Stimulated activated CD4-positive, alpha-beta T cell treated with anti-CD3 and anti-CD28 coated beads, Interleukin-15, amount 100 ng/mL, for 1 hour (primary cell): ENCODE results near the gene UNC5A.

ENCODE experiments used
- DNase-seq, 2 donors: peaks; one replicate each; pipeline ENCODE4 v3.0.0-alpha.2; 2020; ENCODE audit warnings: low read depth in 1 of 2, low spot score in 1 of 2

Gene UNC5A

DNA sequence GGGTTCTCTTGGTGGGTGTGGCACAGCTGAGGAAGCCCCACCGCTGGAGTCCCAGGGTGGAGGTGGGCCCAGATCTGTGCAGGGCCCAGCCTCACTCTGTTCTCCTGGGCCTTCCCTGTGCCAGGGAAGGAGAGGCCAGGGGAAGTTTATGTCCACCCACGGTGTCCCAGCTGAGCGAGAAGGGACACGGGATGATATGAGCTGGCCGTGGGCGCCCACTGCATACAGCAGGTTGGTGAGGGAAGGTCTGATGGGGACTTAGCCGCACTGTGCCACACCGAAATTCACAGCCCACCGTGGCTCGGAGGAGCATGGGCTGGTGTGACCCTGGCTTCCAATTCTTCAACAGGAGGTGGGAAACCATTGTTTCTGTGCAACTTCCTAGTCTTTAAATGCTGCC, 33.9 kb downstream of the UNC5A start:
- no peak for DNase-seq

DNA sequence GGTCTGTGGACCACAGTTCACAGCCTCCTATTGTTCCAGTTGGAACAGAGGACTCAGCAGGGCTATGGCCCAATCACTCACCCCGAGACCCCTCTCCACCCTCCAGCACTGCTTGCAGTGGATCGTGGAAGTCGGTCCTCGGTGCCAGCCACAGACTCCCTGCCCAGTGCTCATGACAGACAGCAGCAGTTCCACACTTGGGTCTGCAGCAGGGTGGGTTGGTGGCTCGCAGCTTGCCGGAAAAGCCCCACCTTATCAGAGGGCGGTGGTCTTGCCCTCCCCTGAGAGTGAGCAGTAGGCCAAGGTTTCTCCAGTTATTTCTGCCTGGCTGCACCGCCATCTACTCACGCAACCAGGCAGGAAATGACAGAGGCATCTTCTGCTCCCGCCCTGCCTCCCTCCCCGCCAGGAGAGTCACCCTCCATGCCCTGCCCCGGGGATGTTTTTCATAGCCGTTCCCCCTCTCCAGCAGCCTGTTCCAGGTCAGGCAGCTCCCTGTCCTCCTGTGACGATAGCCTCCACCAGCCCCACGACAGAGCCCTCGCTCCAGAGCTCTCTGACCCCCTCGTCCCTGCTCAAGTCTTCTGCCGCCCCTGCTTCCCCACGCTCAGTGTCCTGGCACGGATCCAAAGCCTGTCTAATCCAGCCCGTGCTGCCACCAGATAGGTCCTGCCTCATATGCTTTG, 34.5 kb downstream of the UNC5A start:
- no peak for DNase-seq

DNA sequence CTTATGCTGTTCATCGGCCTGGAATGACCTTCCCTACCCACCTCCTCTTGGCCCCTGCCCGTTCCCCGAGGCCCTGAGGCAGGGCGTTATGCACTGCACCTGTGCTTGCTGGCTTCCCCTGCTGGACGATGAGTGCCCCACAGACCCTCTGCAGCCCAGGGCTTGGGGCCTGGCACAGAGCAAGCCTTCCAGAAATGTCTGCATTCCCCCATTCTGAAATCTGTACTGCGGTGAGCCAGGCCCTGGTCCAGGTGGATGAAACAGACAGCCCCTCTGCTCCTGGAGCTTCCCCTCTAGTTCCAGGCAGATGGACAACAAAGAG, 35.0 kb downstream of the UNC5A start:
- no peak for DNase-seq

DNA sequence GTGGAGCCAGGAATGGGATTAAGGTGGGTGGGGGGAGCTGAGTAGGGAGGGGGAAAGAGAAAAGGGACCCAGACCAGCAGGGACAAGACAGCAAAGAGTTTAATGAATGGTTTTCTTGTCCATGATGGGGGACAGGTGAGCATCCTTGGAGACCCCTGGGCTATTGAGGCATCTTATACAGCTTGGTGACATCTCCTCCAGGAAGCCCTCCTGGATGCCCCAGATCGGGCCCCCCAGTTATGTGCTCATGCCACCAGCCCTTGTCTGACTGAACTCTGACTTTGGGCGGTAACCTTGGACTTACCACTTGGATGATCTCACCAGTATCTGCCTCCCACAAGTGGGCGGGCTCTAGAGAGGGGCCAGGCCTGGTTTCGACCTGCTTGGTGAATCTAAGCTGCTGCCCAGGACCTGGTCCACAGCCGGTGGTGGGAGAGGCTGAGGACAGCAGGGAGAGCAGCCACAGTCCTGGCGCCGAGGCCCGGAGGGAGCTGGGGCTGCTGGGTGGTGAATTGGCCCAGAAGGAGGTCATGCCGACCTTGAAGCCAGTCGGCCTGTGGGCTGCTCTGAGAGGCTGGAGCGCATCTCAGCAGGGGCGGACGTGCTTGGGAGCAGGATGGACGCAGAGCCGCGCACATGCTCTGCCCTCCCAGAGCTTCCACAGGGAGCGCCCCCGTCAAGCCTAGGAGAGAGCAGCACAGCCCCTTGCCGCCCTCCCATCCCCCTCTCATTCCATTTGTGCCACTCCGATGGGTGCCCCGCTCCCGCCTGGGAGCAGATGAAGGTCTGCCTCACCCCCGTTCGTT, 36.2 kb downstream of the UNC5A start:
- no peak for DNase-seq

DNA sequence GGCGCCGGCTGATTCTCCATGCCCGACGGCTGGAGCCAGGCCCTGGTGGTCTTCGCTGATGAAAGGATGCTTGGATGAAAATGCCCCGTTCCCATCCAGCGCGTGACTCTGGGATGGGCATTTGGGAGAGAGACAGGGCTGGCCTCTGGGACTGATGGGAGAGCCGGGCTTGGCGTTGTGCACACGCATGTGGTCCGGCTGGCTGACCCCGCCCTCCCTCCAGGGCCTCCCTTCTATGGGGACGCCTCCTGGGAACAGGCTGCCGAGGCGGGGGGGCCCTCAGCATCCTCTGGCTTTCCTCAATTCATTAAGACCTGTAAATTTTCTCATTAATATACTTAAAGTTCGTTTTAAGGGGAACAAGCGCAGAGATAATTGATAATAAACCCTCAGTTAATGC, 36.8 kb downstream of the UNC5A start:
- DNase-seq, result no peak

DNA sequence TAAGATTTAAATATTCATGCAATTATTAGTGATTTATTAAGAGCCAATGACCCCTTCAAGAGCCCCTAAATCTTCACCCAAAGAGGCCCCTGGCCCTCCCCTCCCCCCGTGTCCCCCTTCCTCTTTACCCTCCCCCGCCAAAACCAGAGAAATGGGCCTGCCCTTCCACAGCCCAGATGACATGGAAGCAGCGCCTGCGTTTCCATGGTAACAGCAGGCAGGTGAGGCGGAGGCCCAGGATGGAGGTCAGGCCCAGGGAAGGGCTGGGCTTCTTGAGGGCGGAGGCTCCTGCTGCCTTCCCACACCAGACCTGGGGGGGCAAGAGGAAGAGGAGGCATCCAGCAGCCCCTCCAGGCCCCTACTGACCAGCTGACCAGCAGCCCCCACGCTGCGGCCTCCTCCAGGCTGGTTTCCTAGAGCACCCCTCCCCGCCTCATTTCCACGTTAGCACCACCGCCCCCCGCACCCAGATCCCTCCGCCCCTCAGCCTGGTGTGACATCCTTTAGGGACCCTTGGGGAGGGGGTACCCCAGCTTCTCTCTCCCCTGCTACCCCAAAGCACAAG, 37.4 kb downstream of the UNC5A start:
- no peak for DNase-seq

DNA sequence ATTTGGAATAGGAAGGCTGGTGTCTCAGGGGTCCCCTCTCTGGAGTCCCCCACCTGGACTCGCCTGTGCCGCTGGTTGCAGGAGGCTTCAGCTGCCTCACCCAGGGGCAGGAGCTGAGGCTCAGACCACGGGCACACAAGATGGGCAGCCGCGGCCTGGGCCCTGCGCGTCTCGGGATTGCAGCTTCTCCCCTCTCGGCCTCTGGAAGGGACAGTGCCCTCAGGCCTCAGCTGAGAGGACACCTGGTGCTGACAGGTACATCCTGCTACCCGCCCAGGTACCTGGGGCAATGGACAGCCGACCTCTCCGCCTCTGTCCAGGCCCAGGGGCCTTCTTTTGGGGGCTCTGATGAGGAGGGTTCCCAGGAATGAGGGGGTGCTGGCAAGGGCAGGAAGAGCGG, 38.3 kb downstream of the UNC5A start:
- no peak for DNase-seq

DNA sequence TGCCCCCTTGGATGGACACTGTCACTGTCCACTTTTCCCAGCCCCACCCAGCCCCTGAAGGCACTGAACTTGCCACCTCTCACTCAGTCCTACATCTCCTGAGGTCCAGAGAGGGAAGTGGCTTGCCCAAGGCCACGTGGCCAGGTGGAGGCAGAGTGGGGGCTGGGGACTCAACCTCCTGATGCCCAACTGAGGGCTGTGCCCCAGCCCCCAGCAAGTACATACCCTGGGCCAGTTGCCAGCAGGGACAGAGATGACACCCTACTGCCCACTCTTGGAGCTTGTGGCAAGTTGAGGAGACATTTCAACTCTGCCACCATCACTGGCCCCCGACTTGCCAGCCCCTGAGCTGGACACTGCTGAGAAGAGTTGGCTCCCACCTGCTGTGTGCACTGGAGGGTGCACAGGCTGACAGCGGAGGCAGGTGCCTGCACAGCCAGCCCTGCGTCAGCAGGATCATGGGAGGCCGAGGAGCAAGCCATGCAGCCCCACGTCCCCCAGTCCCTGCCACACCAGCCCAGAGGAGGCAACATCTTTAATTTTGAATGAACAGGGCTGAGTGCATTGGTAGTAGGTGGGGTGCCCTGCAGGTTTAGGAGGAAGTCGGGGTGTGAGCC, 39.4 kb downstream of the UNC5A start:
- DNase-seq, result no peak

DNA sequence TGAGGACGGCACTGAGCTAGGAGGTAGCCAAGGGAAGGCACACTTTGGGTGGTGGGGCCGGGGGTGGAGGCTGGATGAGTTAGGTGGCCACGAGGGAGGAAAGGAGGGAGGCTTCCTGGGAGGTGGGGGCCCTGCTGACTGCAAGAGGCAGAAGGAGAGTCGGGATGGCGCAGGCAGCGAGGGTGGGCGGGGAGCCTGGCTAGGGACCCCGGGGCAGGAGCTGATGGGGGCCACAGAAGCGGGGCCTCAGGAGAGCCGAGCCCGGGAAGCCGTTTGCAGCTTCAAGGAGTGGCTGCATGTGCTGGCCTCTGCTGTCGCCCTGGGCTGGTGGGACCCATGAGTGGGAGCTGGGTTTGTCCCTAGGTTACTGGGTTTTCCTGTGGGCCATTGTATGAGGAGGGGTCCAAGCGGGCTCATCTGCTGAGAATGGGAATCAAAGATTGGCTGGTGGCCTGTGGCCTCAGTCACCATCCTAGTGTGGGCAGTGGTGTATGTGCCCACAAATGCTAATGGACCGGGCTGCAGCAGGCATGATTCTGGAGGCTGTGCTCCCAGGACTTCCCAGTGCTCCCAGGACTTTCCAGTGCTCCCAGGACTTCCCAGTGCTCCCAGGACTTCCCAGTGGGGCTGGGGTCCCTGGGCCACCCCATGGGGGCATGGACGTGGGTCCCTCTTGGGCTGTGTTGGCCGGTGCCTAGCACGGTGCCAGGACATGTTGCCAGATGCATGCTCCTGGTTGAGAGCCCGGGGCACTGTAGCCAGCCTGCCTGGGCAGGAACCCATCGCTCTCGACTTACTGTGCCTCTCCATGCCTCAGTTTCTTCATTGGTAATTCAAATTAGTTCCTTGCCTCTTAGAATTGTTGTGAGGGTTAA, 40.2 kb downstream of the UNC5A start:
- DNase-seq, result no peak

DNA sequence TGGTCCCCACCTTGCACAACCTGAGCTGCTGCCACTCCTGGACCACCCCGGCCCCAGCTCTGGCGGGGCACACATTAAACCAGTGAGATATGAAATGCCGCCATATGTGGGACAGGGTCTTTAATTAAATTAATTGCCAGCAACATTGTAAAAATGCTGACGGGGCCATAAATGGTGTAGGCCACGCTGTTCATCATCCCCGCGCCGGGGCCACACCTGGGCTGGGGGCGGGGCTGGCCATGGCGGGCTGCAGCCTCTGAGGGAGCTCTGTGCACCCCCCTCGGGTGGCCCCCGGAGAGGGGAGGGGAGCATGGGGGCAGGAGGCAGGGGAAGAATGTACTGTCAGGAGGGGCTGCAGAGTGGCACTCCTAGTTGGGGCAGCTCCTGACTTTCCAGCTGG, 41.0 kb downstream of the UNC5A start:
- DNase-seq, result no peak

DNA sequence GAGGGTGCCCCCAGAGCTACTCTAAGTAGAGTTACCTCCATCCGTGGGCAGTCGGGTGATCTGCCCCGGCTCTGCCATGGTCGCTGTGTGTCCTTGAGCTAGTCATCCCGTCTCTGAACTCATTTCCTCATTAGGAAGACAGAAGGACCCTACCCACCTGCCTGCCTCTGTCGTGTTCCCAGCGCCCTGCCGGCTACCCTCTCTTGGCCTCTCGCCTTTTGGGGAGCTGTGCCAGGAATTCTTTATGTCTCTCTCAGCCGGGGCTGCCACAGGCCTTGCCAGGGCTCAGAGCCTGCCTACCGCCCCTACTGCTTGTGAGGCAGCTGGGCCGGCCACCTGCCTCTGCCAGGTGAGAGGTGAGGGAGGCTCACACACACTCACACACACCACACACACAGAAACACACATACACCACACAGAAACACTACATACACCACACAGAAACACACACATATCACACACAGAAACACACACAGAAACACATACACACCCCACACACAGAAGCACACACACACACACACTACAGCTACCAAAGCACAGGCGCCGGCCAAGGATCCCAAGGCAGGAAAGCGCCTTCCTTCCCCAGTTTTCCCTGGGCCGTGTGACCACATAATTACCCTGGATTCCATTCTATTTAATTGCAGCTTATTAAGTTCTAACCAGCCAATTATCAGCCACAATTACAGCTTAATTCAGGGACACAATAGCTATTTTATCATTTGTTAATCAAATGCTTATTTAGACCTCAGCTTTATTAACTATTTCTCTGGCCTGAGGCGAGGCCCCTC, 41.7 kb downstream of the UNC5A start:
- DNase-seq, result no peak

DNA sequence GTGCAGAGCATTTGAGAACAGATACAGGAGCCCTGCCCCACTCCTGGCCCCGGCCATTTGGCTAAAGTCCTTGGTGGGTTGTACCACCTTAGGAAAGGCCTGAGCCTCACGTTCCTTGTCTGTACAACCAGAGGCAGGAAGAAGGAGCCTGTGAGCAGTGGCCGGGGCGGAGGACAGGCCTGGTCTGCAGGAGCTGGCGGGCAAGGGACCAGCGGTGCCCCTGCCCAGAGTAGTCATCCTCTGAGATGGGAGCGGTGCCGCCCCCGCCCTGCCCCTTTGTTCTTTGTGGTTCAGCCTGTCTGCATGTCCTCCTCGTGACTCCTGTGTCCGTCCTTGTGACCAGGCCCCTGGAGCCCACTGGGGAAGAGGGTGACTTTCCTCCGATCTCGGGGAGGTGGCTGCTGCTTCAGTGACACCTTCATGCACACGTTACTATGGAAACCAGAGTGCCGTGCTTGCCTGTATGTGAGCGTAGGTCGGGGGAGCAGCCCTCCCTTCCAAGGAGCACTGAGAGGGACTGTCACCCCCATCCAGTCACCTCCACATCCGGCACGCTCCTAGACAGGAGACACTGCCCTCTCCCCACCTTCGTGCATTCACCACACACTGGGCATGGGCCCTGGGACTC, 42.9 kb downstream of the UNC5A start:
- no peak for DNase-seq

DNA sequence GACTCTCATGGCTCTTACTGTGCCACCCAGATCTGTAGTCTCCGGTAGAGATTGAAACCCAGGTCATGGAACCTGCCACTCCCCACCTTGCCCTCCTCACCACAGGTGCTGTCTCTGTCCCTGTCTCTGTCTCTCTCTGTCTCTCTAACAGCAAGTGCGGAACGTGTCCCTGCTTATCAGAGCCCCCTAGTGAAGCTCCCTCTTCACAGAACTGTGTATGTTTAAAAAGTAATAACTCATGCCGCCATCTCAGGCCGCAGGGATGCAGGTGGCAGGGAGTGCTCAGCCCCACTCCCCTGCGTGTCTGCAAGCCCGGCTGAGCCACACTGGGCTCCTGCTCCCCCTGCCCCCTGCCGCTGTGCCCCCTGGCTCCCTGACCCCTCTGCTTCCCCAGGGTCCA, 43.8 kb downstream of the UNC5A start:
- no peak for DNase-seq

DNA sequence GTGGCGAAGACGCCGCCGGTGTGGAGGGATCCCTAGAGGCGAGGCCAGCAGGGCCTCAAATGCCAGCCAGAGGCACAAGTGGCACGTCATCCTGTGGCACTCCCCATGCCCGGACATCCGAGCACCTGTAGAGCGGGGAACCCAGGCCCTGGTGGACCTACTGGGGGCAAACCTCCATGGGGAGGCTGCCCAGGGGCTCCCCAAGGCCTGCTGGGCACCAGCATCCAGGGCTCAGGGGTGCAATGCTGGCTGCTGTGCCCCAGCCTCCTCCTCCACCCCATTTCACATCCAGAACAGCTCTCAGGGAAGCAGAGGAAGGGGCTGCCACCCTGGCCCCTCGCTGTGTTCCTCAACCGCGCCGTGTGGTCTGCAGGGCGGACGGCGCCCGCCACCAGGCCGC, 45.2 kb downstream of the UNC5A start:
- DNase-seq, result no peak

DNA sequence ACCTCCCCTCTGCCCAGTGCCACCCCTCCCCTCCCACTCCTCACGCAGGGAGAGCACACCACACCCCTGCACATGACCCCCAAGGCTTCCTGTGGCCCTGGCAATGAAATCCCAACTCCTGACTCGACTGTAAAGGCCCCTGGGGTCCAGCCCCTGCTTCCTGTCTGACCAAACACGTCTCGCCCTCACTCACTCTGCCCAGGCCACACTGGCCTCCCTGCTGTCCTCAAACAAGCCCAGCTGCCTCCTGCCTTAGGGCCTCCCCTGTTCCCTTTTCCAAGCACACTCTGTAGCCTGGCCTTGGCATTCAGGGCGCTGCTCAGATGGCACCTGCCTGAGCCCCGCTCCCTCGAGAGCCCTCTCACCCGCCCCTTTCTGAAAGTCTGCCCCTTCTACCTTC, 46.4 kb downstream of the UNC5A start:
- no peak for DNase-seq

DNA sequence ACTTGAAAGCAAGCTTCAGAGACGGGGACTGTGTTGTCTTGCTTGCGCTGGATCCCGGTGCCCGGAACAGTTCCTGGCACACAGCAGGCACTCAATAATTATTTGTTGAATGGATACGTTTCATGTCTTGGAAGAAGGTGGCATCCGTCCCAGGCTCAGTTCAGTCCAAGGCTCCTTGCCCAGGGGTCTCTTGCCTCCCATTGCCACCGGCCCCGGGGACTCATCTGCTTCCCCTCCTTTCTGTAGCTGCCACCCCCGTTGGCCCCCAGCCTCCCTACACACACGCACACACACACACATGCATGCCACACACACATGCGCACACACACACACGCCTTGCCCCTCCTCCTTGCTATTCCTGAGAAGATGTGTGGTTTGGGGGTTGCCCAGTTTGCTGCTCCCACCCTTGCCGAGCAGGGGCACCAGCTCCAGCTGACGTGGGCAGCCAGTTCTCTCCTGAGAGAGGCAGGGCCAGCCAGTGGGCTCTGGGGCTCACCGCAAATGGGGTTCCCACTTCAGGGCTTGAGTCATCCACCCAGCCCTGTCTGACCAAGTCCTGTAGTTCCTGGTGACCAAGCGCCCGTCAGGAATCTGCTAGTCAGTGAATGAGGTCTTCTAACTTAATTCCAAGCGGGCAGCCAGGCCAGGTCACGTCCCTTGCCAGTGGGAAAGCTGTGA, 47.0 kb downstream of the UNC5A start:
- DNase-seq, result no peak

DNA sequence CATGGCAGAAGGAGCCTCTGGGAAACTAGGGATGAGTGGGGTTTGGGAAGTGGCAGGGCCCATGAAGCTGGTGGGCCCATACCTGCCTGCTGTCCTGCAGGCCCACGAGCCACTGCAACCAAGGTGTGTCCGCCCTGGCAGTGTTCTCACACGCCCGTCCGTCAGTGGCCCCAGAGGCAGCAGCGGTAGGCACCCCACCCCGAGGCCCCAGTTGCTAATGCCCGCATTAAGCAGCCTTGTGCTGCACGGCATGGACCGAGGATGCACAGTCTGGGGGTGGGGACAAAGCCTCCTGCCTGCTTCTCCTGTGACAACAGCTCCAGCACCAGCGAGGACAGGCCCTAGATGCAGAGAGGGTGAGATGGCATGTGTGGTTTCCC, 47.5 kb downstream of the UNC5A start:
- no peak for DNase-seq

DNA sequence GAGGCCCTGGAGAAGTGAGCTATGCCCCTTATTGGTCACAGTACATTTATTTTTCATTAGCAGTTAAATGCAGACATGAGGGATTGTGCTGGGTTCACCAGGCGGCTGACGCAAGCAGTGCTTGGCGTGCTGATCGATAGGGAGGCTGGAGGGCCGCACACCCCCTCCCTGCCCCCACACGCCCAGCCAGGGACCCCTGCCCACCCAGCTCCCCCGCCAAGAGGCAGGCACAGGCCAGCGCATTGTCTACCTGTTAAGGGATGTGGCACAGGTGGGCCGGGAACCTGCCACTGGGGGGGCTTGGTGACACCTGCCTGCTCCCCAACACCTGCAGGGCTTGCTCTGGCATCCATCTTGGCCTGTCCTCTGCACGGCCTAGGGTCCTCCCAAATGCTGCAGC, 49.6 kb downstream of the UNC5A start:
- no peak for DNase-seq

DNA sequence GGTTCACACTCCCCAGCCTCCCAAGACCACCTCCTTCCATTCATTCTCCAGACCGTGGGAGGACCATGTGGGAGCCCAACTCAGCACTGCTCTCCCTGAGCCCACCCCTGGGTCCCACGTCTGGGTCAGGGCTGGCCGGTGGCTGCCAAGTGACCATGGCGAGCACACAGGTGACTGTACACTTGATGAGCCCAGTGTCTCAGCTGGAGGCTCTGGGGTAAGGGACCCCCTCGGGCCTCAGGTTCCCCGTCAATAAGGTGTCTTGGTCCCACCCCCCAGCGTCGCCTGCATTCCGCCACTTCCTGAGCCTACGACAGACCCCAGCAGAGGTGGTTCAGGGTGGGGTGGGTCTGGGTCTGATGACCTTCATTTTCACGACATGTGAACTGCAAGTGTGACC, 50.0 kb downstream of the UNC5A start:
- no peak for DNase-seq

DNA sequence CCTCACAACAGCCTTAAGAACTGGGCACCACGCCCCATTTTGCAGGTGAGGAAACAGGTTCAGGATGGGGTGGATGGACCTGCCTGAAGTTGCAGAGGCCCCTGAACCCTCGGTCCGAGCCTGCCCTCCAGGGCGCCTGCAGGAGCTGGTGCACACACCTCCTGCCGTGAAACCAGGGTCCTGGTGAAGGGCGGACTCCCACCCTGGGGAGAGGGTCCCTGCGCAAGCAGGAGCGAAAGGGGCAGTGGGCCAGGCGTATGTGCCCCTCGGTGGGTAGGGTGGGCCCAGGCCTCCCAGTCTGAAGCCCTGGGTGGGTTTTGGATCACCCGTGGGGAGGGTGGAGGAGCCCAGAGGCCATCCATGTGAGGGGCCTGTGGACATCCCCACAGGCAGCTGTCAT, 50.9 kb downstream of the UNC5A start:
- no peak for DNase-seq
